GM23338 (cell line): Measurements from ENCODE around the gene DNAH8. TPM values are rescaled to one million over a fixed set of nuclear protein-coding genes. Genes with fewer than 3 reads are reported as not detected.

Experiments
- ATAC-seq: fragments of 200-7000 bp; cut with Tn5 transposase; 3 replicates; pipeline ENCODE4 v1.9.1; 2020
- DNase-seq: peaks from one replicate; pipeline ENCODE4 v3.0.0-alpha.2; 2015; ENCODE audit warnings: low spot score
- H2AFZ ChIP-seq: fragments of 200-600 bp; sonication (generic); 2 replicates; pipeline ENCODE4 v1.8.0; 2016; ENCODE audit warnings: antibody characterized with exemption, mild to moderate bottlenecking, moderate library complexity
- H3F3A ChIP-seq: fragments of 200-600 bp; sonication (generic); replicated peaks from 2 replicates; pipeline ENCODE4 v1.8.0; 2017; ENCODE audit warnings: antibody characterized with exemption, mixed run types, low read depth
- H3K27ac ChIP-seq: fragments of 200-600 bp; sonication (generic); 2 replicates; pipeline ENCODE4 v1.6.1; 2016; ENCODE audit warnings: low read depth
- H3K27me3 ChIP-seq: fragments of 200-600 bp; sonication (generic); 2 replicates; pipeline ENCODE4 v1.8.0; 2016; ENCODE audit warnings: mild to moderate bottlenecking, mixed run types, moderate library complexity; ENCODE audit not compliant: insufficient read depth
- H3K36me3 ChIP-seq: fragments of 200-600 bp; sonication (generic); 2 replicates; pipeline ENCODE4 v1.8.0; 2016; ENCODE audit warnings: mild to moderate bottlenecking; ENCODE audit not compliant: insufficient read depth
- H3K4me1 ChIP-seq: fragments of 200-600 bp; sonication (generic); 2 replicates; pipeline ENCODE4 v1.8.0; 2016; ENCODE audit warnings: mild to moderate bottlenecking, moderate library complexity; ENCODE audit not compliant: insufficient read depth
- H3K4me2 ChIP-seq: fragments of 200-600 bp; sonication (generic); 2 replicates; pipeline ENCODE4 v1.7.1; 2017; ENCODE audit warnings: mixed run types
- H3K4me3 ChIP-seq: fragments of 200-600 bp; sonication (generic); 2 replicates; pipeline ENCODE4 v1.6.1; 2016; ENCODE audit warnings: mixed run types
- H3K79me2 ChIP-seq: fragments of 200-600 bp; sonication (generic); replicated peaks from 2 replicates; pipeline ENCODE4 v1.8.0; 2017; ENCODE audit warnings: mild to moderate bottlenecking; ENCODE audit not compliant: insufficient read depth
- H3K9me2 ChIP-seq: fragments of 200-600 bp; sonication (generic); 2 replicates; pipeline ENCODE4 v1.8.0; 2017; ENCODE audit not compliant: insufficient read depth
- H4K20me1 ChIP-seq: fragments of 200-600 bp; sonication (generic); replicated peaks from 2 replicates; pipeline ENCODE4 v1.8.0; 2017; ENCODE audit warnings: mild to moderate bottlenecking; ENCODE audit not compliant: insufficient read depth
- H3K27ac Mint-ChIP-seq: 2 replicates; pipeline ENCODE4 v1.8.0; 2020; ENCODE audit warnings: inconsistent platforms, mild to moderate bottlenecking, moderate library complexity, mixed read lengths
- H3K27me3 Mint-ChIP-seq: 3 replicates; pipeline ENCODE4 v1.8.0; 2022; ENCODE audit warnings: low read depth, mild to moderate bottlenecking, moderate library complexity, mixed read lengths, inconsistent platforms; ENCODE audit not compliant: insufficient read depth, poor library complexity
- H3K36me3 Mint-ChIP-seq: 3 replicates; pipeline ENCODE4 v1.8.0; 2021; ENCODE audit warnings: low read depth, mild to moderate bottlenecking, inconsistent platforms, moderate library complexity, mixed read lengths
- H3K4me1 Mint-ChIP-seq: 3 replicates; pipeline ENCODE4 v1.8.0; 2020; ENCODE audit warnings: mild to moderate bottlenecking, inconsistent platforms, mixed read lengths
- H3K4me3 Mint-ChIP-seq: 3 replicates; pipeline ENCODE4 v1.8.0; 2021; ENCODE audit warnings: moderate library complexity, mild to moderate bottlenecking, inconsistent platforms, mixed read lengths
- H3K9me3 Mint-ChIP-seq: 3 replicates; pipeline ENCODE4 v1.8.0; 2020; ENCODE audit warnings: moderate library complexity, mild to moderate bottlenecking, inconsistent platforms, mixed read lengths
- CREB1 ChIP-seq: fragments of 250-450 bp; sonication (Bioruptor Pico); IDR thresholded peaks from 2 replicates; pipeline ENCODE4 v1.5.0; 2020; ENCODE audit warnings: low read depth, mild to moderate bottlenecking, moderate library complexity
- ETS1 ChIP-seq: IDR thresholded peaks from 2 replicates; pipeline ENCODE4 v1.6.1; 2016; ENCODE audit warnings: antibody characterized with exemption
- EZH2 ChIP-seq: fragments of 200-600 bp; sonication (generic); IDR thresholded peaks from one replicate; pipeline ENCODE4 v1.8.0; 2017; ENCODE audit warnings: antibody characterized with exemption, mild to moderate bottlenecking, low read depth; ENCODE audit not compliant: unreplicated experiment
- EZH2phosphoT487 ChIP-seq: fragments of 200-600 bp; sonication (generic); IDR thresholded peaks from one replicate; pipeline ENCODE4 v1.8.1; 2018; ENCODE audit warnings: antibody characterized with exemption; ENCODE audit not compliant: unreplicated experiment
- NANOG ChIP-seq: IDR thresholded peaks from 2 replicates; pipeline ENCODE4 v1.6.1; 2016; ENCODE audit warnings: antibody characterized with exemption, borderline replicate concordance
- POLR2AphosphoS5 ChIP-seq: IDR thresholded peaks from 2 replicates; pipeline ENCODE4 v1.6.1; 2016; ENCODE audit warnings: antibody characterized with exemption, low read depth
- REST ChIP-seq: IDR thresholded peaks from one replicate; pipeline ENCODE4 v1.6.1; 2018; ENCODE audit warnings: antibody characterized with exemption; ENCODE audit not compliant: unreplicated experiment
- STAT1 ChIP-seq: IDR thresholded peaks from one replicate; pipeline ENCODE4 v1.6.1; 2016; ENCODE audit warnings: antibody characterized with exemption; ENCODE audit not compliant: unreplicated experiment
- ZNF114 ChIP-seq: fragments of 250-450 bp; sonication (Bioruptor Pico); IDR thresholded peaks from 2 replicates; pipeline ENCODE4 v1.5.0; 2020; ENCODE audit warnings: mild to moderate bottlenecking, moderate library complexity
- ZNF331 ChIP-seq: fragments of 250-450 bp; sonication (Bioruptor Pico); IDR thresholded peaks from 2 replicates; pipeline ENCODE4 v1.5.0; 2020; ENCODE audit warnings: low read depth, mild to moderate bottlenecking, moderate library complexity
- polyA plus RNA-seq: library from polyadenylated mRNA; unstranded; fragments of >200 nt; fragmentation: Nextera tagmentation; extraction: Ambion mirVana; gene quantifications from 2 replicates; pipeline ENCODE4 v1.2.1, GENCODE V29; 2016
- total RNA-seq: library from RNA; depleted of rRNA; stranded (reverse); fragments of >200 nt; shearing (Covaris generic); gene quantifications from 2 replicates; pipeline ENCODE4 v1.2.3, GENCODE V29; 2014
- TF ChIP-seq, protein P1 (sequence below), 2 experiments: fragments of 200-600 bp in 1 of 2; sonication (generic) in 1 of 2; conservative IDR thresholded peaks; 2 replicates each; pipeline versions ENCODE4 v1.5.1 to v1.6.1; 2016 to 2017; ENCODE audit warnings: antibody characterized with exemption in 2 of 2, low read depth in 2 of 2, mild to moderate bottlenecking in 2 of 2, moderate library complexity in 1 of 2
- TF ChIP-seq, protein P2 (sequence below): fragments of 250-450 bp; sonication (Bioruptor Pico); IDR thresholded peaks from 2 replicates; pipeline ENCODE4 v1.5.0; 2020; ENCODE audit warnings: mild to moderate bottlenecking, moderate library complexity

The DNAH8 gene
- total and polyA plus RNA-seq, 2 experiments from 2014 or later: 0.02 TPM; not detected in 1

DNA sequence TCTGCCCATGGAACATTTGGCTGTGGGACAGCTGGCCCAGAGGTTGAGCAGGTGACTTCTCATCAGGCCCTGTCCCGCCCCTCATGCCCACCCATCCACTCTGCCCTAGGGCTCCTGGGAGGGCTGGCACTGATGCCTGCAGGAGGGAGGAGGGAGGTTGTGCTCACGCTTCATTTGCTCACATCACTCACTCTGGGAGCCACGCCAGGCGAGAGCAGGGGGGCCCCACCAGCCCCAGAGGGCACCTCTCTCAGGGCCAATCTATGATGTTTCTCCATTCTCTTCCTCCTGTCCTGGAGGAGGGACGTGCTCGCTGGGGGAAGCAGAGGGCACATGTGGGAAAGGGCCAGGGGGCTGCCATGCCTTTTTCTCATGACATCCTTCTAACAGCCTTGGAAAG is 322.6 kb downstream of the DNAH8 start:
- Mint-ChIP-seq H3K4me1 (peaks cover 6% of the 10 kb centered on the region; the same call in 2 of the 3 replicates), H3K36me3 (no peaks in the 10 kb centered on the region), H3K27ac (no peak overlapping the region), H3K27me3 (peaks cover 11% of the 10 kb centered on the region), H3K4me3 (no peak overlapping the region), H3K9me3 (no peaks in the 10 kb centered on the region)
- no peak overlapping the region for H2AFZ ChIP-seq
- no peak overlapping the region for H3K27ac ChIP-seq
- no peaks in the 10 kb centered on the region for H3K79me2 ChIP-seq
- peaks cover 6% of the 10 kb centered on the region; the same call in 1 of the 2 replicates for H3K27me3 ChIP-seq
- no peaks in the 10 kb centered on the region for H4K20me1 ChIP-seq
- no peaks in the 10 kb centered on the region for H3F3A ChIP-seq
- no peak overlapping the region for H3K4me2 ChIP-seq
- no peak for TF ChIP-seq CREB1 (CRISPR knock-in tag)
- TF ChIP-seq ETS1: no peak
- TF ChIP-seq, protein P1, sequence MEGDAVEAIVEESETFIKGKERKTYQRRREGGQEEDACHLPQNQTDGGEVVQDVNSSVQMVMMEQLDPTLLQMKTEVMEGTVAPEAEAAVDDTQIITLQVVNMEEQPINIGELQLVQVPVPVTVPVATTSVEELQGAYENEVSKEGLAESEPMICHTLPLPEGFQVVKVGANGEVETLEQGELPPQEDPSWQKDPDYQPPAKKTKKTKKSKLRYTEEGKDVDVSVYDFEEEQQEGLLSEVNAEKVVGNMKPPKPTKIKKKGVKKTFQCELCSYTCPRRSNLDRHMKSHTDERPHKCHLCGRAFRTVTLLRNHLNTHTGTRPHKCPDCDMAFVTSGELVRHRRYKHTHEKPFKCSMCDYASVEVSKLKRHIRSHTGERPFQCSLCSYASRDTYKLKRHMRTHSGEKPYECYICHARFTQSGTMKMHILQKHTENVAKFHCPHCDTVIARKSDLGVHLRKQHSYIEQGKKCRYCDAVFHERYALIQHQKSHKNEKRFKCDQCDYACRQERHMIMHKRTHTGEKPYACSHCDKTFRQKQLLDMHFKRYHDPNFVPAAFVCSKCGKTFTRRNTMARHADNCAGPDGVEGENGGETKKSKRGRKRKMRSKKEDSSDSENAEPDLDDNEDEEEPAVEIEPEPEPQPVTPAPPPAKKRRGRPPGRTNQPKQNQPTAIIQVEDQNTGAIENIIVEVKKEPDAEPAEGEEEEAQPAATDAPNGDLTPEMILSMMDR (conservative IDR thresholded peaks at IDR 0.05; ENCODE audit: low read depth in 2 of 2): no peak
- no peak for TF ChIP-seq NANOG
- TF ChIP-seq POLR2AphosphoS5: no peak
- no peak for TF ChIP-seq STAT1
- TF ChIP-seq, protein P2, sequence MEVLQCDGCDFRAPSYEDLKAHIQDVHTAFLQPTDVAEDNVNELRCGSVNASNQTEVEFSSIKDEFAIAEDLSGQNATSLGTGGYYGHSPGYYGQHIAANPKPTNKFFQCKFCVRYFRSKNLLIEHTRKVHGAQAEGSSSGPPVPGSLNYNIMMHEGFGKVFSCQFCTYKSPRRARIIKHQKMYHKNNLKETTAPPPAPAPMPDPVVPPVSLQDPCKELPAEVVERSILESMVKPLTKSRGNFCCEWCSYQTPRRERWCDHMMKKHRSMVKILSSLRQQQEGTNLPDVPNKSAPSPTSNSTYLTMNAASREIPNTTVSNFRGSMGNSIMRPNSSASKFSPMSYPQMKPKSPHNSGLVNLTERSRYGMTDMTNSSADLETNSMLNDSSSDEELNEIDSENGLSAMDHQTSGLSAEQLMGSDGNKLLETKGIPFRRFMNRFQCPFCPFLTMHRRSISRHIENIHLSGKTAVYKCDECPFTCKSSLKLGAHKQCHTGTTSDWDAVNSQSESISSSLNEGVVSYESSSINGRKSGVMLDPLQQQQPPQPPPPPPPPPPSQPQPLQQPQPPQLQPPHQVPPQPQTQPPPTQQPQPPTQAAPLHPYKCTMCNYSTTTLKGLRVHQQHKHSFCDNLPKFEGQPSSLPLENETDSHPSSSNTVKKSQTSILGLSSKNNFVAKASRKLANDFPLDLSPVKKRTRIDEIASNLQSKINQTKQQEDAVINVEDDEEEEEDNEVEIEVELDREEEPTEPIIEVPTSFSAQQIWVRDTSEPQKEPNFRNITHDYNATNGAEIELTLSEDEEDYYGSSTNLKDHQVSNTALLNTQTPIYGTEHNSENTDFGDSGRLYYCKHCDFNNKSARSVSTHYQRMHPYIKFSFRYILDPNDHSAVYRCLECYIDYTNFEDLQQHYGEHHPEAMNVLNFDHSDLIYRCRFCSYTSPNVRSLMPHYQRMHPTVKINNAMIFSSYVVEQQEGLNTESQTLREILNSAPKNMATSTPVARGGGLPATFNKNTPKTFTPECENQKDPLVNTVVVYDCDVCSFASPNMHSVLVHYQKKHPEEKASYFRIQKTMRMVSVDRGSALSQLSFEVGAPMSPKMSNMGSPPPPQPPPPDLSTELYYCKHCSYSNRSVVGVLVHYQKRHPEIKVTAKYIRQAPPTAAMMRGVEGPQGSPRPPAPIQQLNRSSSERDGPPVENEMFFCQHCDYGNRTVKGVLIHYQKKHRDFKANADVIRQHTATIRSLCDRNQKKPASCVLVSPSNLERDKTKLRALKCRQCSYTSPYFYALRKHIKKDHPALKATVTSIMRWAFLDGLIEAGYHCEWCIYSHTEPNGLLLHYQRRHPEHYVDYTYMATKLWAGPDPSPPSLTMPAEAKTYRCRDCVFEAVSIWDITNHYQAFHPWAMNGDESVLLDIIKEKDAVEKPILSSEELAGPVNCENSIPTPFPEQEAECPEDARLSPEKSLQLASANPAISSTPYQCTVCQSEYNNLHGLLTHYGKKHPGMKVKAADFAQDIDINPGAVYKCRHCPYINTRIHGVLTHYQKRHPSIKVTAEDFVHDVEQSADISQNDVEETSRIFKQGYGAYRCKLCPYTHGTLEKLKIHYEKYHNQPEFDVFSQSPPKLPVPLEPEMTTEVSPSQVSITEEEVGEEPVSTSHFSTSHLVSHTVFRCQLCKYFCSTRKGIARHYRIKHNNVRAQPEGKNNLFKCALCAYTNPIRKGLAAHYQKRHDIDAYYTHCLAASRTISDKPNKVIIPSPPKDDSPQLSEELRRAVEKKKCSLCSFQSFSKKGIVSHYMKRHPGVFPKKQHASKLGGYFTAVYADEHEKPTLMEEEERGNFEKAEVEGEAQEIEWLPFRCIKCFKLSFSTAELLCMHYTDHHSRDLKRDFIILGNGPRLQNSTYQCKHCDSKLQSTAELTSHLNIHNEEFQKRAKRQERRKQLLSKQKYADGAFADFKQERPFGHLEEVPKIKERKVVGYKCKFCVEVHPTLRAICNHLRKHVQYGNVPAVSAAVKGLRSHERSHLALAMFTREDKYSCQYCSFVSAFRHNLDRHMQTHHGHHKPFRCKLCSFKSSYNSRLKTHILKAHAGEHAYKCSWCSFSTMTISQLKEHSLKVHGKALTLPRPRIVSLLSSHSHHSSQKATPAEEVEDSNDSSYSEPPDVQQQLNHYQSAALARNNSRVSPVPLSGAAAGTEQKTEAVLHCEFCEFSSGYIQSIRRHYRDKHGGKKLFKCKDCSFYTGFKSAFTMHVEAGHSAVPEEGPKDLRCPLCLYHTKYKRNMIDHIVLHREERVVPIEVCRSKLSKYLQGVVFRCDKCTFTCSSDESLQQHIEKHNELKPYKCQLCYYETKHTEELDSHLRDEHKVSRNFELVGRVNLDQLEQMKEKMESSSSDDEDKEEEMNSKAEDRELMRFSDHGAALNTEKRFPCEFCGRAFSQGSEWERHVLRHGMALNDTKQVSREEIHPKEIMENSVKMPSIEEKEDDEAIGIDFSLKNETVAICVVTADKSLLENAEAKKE (CRISPR knock-in tag): no peak
- TF ChIP-seq EZH2: no peak
- TF ChIP-seq ZNF114 (CRISPR knock-in tag): no peak
- no peak for TF ChIP-seq ZNF331 (CRISPR knock-in tag)
- TF ChIP-seq EZH2phosphoT487: no peak
- no peak for TF ChIP-seq REST
- H3K36me3 ChIP-seq: no peaks in the 10 kb centered on the region
- DNase-seq: no peak
- H3K9me2 ChIP-seq: peaks cover 19% of the 10 kb centered on the region
- H3K4me3 ChIP-seq: no peak overlapping the region
- H3K4me1 ChIP-seq: peaks cover 20% of the 10 kb centered on the region; the same call in 1 of the 2 replicates
- ATAC-seq: no peak
